ENCODE measurements around the gene GNS. TPM values are rescaled to one million over a fixed set of nuclear protein-coding genes. Genes with fewer than 3 reads are reported as not detected.
"Not testable (repeated sequence)": the region's sequence is repeated elsewhere in the genome, so short reads cannot be mapped to it uniquely, and the experiment has no call there.

Gene GNS
- polyA plus RNA-seq, 3 donors from 2014 or later: 64.5 to 113 (median 109) TPM

- Mint-ChIP-seq H3K36me3 (peaks cover 0 to 13% (median 0%) of the 10 kb centered on the region in 3 donors), H3K27ac (no peak overlapping the region), H3K4me3 (no peak overlapping the region), H3K27me3 (ENCODE audit: low read depth in 3 of 3) (peaks cover 0 to 3% (median 1%) of the 10 kb centered on the region in 3 donors), H3K9me3 (no peaks in the 10 kb centered on the region), H3K4me1 (no peaks in the 10 kb centered on the region)
- no peak for DNase-seq
Measured at GRCh38 chr12:64791036-64791435, 31.8 kb upstream of the GNS start.

- no peaks in the 10 kb centered on the region for H3K4me1 Mint-ChIP-seq
- H3K27me3 Mint-ChIP-seq (ENCODE audit: low read depth in 3 of 3): peaks cover 0 to 3% (median 1%) of the 10 kb centered on the region in 3 donors
- no peak overlapping the region for H3K27ac Mint-ChIP-seq
- H3K9me3 Mint-ChIP-seq: no peaks in the 10 kb centered on the region
- H3K36me3 Mint-ChIP-seq: peaks cover 0 to 13% (median 3%) of the 10 kb centered on the region in 3 donors
- no peak for DNase-seq
- H3K4me3 Mint-ChIP-seq: no peak overlapping the region
Measured at GRCh38 chr12:64790166-64790565, 31.0 kb upstream of the GNS start.

GRCh38 chr12:64785838-64786237 lies 26.6 kb upstream of the GNS start:
- Mint-ChIP-seq H3K27me3 (ENCODE audit: low read depth in 3 of 3) (peaks cover 4 to 15% (median 5%) of the 10 kb centered on the region in 3 donors), H3K4me3 (no peak overlapping the region), H3K36me3 (peaks cover 0 to 3% (median 2%) of the 10 kb centered on the region in 3 donors), H3K4me1 (peaks cover 11 to 19% of the 10 kb centered on the region in 2 donors), H3K9me3 (peaks cover 0 to 5% (median 0%) of the 10 kb centered on the region in 6 donors), H3K27ac (no peak overlapping the region)
- DNase-seq: no peak

GRCh38 chr12:64782191-64782876 lies 23.1 kb upstream of the GNS start:
- peaks cover 0 to 3% (median 1%) of the 10 kb centered on the region in 3 donors for H3K36me3 Mint-ChIP-seq
- DNase-seq: no peak
- H3K4me1 Mint-ChIP-seq: peaks cover 18 to 26% of the 10 kb centered on the region in 2 donors
- H3K4me3 Mint-ChIP-seq: peak overlapping the region; percentile 81 to 94 (median 87)
- peaks cover 7 to 20% (median 10%) of the 10 kb centered on the region in 3 donors for H3K27me3 Mint-ChIP-seq (ENCODE audit: low read depth in 3 of 3)
- H3K27ac Mint-ChIP-seq: peak overlapping the region in 1 of 6 donors; percentile 28
- peaks cover 0 to 7% (median under 1%) of the 10 kb centered on the region in 6 donors for H3K9me3 Mint-ChIP-seq

GRCh38 chr12:64781280-64782190 lies 22.3 kb upstream of the GNS start:
- peak in 1 of 3 donors; percentile 5 for DNase-seq
- H3K4me3 Mint-ChIP-seq: peak overlapping the region; percentile 81 to 94 (median 87)
- peaks cover 0 to 7% (median 7%) of the 10 kb centered on the region in 3 donors for H3K36me3 Mint-ChIP-seq
- H3K9me3 Mint-ChIP-seq: peaks cover 3 to 12% (median 8%) of the 10 kb centered on the region in 6 donors
- peaks cover 10 to 20% (median 12%) of the 10 kb centered on the region in 3 donors for H3K27me3 Mint-ChIP-seq (ENCODE audit: low read depth in 3 of 3)
- H3K27ac Mint-ChIP-seq: peak overlapping the region in 5 of 6 donors; percentile 17 to 79 (median 28)
- H3K4me1 Mint-ChIP-seq: peaks cover 18 to 26% of the 10 kb centered on the region in 2 donors

GRCh38 chr12:64780531-64781279 lies 21.5 kb upstream of the GNS start:
- DNase-seq: peak; percentile 24 to 39 (median 31)

GRCh38 chr12:64780132-64780530 lies 20.9 kb upstream of the GNS start:
- Mint-ChIP-seq H3K27me3 (ENCODE audit: low read depth in 3 of 3) (peaks cover 10 to 22% (median 15%) of the 10 kb centered on the region in 3 donors), H3K4me3 (peak overlapping the region; percentile 79 to 86 (median 82)), H3K27ac (peak overlapping the region in 1 of 6 donors; percentile 27), H3K9me3 (peaks cover 17 to 24% (median 21%) of the 10 kb centered on the region in 6 donors), H3K36me3 (peaks cover 12 to 14% (median 13%) of the 10 kb centered on the region in 3 donors), H3K4me1 (peaks cover 18 to 26% of the 10 kb centered on the region in 2 donors)
- no peak for DNase-seq

More at GRCh38 chr12:64780531-64781279, 21.5 kb upstream of the GNS start:
- Mint-ChIP-seq H3K4me3 (peak overlapping the region; percentile 79 to 94 (median 87)), H3K9me3 (peaks cover 12 to 19% (median 17%) of the 10 kb centered on the region in 6 donors), H3K27ac (no peak overlapping the region), H3K27me3 (ENCODE audit: low read depth in 3 of 3) (peaks cover 10 to 22% (median 14%) of the 10 kb centered on the region in 3 donors), H3K4me1 (peaks cover 18 to 26% of the 10 kb centered on the region in 2 donors), H3K36me3 (peaks cover 8 to 14% (median 8%) of the 10 kb centered on the region in 3 donors)

GRCh38 chr12:64779354-64779974 lies 20.3 kb upstream of the GNS start:
- Mint-ChIP-seq H3K36me3 (peaks cover 13 to 15% (median 15%) of the 10 kb centered on the region in 3 donors), H3K4me1 (peaks cover 18 to 26% of the 10 kb centered on the region in 2 donors), H3K27ac (no peak overlapping the region), H3K9me3 (peaks cover 20 to 28% (median 24%) of the 10 kb centered on the region in 6 donors), H3K27me3 (ENCODE audit: low read depth in 3 of 3) (peaks cover 10 to 19% (median 15%) of the 10 kb centered on the region in 3 donors), H3K4me3 (peak overlapping the region; percentile 79 to 86 (median 82))
- no peak for DNase-seq

- not testable (repeated sequence) for H3K4me3 Mint-ChIP-seq, H3K4me1 Mint-ChIP-seq, H3K27ac Mint-ChIP-seq, DNase-seq
- H3K9me3 Mint-ChIP-seq: peaks cover 20 to 39% (median 35%) of the 10 kb centered on the region in 6 donors
- peaks cover 9 to 18% (median 12%) of the 10 kb centered on the region in 3 donors for H3K27me3 Mint-ChIP-seq (ENCODE audit: low read depth in 3 of 3)
- H3K36me3 Mint-ChIP-seq: peaks cover 25 to 31% (median 26%) of the 10 kb centered on the region in 3 donors
Measured at GRCh38 chr12:64775147-64775736, 16.0 kb upstream of the GNS start.

GRCh38 chr12:64773386-64773785 lies 14.2 kb upstream of the GNS start:
- H3K27ac Mint-ChIP-seq: no peak overlapping the region
- peaks cover 25 to 31% (median 26%) of the 10 kb centered on the region in 3 donors for H3K36me3 Mint-ChIP-seq
- H3K4me1 Mint-ChIP-seq: no peaks in the 10 kb centered on the region
- peaks cover 4 to 15% (median 8%) of the 10 kb centered on the region in 3 donors for H3K27me3 Mint-ChIP-seq (ENCODE audit: low read depth in 3 of 3)
- H3K4me3 Mint-ChIP-seq: no peak overlapping the region
- peaks cover 20 to 39% (median 35%) of the 10 kb centered on the region in 6 donors for H3K9me3 Mint-ChIP-seq
- no peak for DNase-seq

GRCh38 chr12:64767495-64767894 lies 8.3 kb upstream of the GNS start:
- Mint-ChIP-seq H3K27me3 (ENCODE audit: low read depth in 3 of 3) (peaks cover 0 to 4% (median 0%) of the 10 kb centered on the region in 3 donors), H3K4me3 (no peak overlapping the region), H3K27ac (no peak overlapping the region), H3K9me3 (peaks cover 0 to 6% (median under 1%) of the 10 kb centered on the region in 6 donors), H3K36me3 (peaks cover 4 to 12% (median 11%) of the 10 kb centered on the region in 3 donors), H3K4me1 (peaks cover 5 to 8% of the 10 kb centered on the region in 2 donors)
- no peak for DNase-seq

All from immature natural killer cell (primary cell).